Epidermal melanocyte (primary cell): Measurements from ENCODE around the gene ABCF3.
"Not testable (repeated sequence)": the region's sequence is repeated elsewhere in the genome, so short reads cannot be mapped to it uniquely, and the experiment has no call there.

Experiments used
- DNase-seq: peaks from one replicate; pipeline ENCODE4 v3.0.0; 2011; ENCODE audit warnings: low spot score; ENCODE audit not compliant: insufficient read length

Gene ABCF3, protein sequence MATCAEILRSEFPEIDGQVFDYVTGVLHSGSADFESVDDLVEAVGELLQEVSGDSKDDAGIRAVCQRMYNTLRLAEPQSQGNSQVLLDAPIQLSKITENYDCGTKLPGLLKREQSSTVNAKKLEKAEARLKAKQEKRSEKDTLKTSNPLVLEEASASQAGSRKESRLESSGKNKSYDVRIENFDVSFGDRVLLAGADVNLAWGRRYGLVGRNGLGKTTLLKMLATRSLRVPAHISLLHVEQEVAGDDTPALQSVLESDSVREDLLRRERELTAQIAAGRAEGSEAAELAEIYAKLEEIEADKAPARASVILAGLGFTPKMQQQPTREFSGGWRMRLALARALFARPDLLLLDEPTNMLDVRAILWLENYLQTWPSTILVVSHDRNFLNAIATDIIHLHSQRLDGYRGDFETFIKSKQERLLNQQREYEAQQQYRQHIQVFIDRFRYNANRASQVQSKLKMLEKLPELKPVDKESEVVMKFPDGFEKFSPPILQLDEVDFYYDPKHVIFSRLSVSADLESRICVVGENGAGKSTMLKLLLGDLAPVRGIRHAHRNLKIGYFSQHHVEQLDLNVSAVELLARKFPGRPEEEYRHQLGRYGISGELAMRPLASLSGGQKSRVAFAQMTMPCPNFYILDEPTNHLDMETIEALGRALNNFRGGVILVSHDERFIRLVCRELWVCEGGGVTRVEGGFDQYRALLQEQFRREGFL

GRCh38 chr3:184186184-184186901, at the start of gene ABCF3:
ABCF3 (plus strand) TSS chr3:184186199; CDS start chr3:184186208, 9 bp downstream.
- no peak for DNase-seq

DNA sequence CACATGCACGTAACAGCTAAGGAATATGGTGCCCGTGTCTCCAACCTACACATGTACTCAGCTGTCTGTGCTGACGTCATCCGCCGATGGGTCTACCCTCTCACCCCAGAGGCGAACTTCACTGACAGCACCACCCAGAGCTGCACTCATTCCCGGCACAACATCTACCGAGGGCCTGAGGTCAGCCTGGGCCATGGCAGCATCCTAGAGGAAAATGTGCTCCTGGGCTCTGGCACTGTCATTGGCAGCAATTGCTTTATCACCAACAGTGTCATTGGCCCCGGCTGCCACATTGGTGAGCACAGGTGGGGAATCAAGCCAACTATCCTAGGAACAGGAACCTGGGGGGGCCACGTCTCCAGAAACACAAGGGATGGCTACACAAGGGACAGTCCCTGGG, 45.6 kb upstream of the ABCF3 start:
- no peak for DNase-seq

GRCh38 chr3:184142199-184142598, 43.8 kb upstream of the ABCF3 start:
- DNase-seq: no peak

DNA sequence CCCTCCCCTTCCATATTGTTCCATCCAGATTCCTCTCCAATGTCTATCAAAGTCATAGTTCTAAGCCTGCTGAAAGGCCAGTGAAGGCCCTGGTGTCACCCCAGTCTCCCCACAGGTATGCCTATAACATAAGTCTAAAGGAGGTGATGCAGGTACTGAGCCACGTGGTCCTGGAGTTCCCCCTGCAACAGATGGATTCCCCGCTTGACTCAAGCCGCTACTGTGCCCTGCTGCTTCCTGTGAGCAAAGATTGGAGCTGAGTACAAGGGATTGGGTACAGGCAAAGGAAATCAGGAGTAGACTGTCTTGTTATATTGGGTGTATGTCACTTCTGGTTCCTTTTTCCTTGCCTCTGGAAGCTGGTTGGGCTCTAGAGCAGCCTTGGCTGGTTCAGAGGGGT, 42.7 kb upstream of the ABCF3 start:
- DNase-seq: no peak

- DNase-seq: no peak
Observed at GRCh38 chr3:184144505-184144904, 41.5 kb upstream of the ABCF3 start.

DNA sequence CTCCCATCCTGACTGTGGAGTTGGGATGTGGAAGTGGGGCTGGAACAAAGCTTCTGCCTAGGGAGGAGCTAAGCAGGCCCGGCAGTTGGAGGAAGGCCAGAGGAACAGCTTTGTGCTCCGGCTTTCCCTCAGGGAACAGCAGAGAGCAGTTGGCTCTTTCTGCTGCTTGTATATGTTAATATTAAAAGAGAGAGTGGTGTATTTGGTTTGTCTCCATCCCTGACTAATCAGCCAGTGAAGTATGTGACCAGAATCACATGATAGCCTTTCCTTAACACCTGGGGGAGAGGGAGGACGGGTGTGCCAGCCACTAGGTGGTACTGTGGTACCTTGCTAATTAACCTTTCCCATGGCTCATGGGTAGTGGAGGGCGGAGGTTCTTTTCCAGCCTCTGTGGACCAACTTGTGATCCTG, 40.9 kb upstream of the ABCF3 start:
- DNase-seq: peak; percentile 40

DNA sequence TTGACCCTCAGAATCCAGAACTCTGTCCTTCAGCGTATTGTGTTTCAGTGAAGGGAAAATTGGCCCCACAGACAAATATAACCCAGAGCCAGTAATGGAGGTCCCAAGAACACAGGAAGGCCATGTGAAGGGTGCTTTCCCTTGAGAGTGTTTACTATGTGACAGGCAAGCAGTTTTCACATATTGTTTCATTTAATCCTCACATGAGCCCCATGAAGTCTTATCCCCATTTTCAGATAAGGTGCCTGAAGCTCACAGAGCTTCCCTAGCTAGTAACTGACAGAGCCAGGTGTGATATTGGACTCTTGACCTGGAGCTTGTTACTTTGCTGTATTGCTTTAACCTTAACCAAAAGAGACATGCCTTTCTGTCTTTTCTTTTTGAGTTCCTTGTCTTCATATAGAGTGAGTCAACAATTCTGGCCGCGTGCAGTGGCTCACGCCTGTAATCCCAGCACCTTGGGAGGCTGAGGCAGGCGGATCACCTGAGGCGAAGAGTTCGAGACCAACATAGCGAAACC, 40.2 kb upstream of the ABCF3 start:
- no peak for DNase-seq

DNA sequence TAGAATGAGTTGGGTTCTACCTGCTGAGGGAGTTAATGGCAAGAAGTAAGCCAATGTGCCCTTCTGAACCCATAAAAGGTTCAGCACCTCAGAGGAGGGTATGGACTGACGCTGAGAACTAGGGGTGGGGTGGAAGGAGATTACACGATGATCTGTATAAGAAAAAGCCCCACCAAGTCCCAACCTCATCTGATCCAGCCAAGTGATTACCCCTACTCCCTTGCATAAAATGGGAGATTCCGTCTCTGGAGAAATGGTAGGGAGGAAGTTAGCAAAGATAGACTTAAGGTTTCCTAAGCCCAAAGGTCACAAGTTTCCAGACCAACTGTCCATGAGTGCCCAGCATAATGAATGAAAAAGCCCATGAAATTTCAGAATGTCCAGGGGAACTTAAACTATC, 37.9 kb upstream of the ABCF3 start:
- no peak for DNase-seq

DNA sequence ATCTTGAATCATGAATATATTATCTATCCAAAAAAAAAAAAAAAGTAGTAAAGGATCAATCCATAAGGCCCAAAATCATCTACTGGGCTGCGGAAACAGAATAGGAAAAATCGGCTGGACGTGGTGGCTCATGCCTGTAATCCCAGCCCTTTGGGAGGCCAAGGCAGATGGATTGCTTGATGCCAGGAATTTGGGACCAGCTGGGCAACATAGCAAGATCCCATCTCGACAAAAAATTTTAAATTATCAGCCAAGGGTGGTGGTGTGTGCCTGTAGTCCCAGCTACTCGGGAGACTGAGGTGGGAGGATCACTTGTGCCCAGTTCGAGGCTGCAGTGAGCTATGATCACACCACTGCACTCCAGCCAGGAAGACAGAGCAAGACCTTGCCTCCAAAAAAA, 36.9 kb upstream of the ABCF3 start:
- DNase-seq: no peak

DNA sequence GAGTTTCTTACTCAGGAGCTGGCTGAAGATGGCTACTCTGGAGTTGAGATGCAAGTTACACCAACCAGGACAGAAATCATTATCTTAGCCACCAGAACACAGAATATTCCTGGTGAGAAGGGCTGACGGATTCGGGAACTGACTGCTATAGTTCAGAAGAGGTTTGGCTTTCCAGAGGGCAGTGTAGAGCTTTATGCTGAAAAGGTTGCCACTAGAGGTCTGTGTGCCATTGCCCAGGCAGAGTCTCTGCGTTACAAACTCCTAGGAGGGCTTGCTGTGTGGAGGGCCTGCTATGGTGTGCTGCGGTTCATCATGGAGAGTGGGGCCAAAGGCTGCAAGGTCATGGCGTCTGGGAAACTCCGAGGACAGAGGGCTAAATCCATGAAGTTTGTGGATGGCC, 36.2 kb upstream of the ABCF3 start:
- not testable (repeated sequence) for DNase-seq

- DNase-seq: peak; percentile 75
Observed at GRCh38 chr3:184154885-184155643, 30.9 kb upstream of the ABCF3 start, which contains the start of gene DVL3. DVL3 (plus strand) TSS chr3:184155377; CDS start chr3:184155636, 259 bp downstream.

- no peak for DNase-seq
Observed at GRCh38 chr3:184155644-184156521, 30.1 kb upstream of the ABCF3 start.

GRCh38 chr3:184156522-184156955, 29.5 kb upstream of the ABCF3 start:
- peak; percentile 77 for DNase-seq

DNA sequence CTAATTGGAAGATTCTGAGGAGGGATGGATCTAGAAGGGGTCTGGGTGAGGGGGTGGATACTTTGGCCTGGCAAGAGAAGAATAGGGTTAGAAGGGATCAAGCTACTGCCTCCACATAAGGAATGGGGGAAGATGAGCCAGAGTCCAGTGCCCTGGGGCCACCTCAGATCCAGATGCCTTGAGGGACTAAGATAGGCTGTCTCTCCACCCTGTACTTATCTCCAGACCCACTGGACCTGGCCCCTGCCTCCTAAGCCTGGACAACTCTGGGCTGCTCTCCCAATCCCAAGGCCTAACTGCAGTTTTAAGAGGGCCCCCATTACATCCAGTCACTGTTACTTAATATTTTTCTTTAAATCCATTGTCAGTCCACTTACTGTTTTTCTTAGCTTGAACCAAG, 28.8 kb upstream of the ABCF3 start:
- DNase-seq: no peak

GRCh38 chr3:184158404-184158803, 27.6 kb upstream of the ABCF3 start:
- DNase-seq: no peak

DNA sequence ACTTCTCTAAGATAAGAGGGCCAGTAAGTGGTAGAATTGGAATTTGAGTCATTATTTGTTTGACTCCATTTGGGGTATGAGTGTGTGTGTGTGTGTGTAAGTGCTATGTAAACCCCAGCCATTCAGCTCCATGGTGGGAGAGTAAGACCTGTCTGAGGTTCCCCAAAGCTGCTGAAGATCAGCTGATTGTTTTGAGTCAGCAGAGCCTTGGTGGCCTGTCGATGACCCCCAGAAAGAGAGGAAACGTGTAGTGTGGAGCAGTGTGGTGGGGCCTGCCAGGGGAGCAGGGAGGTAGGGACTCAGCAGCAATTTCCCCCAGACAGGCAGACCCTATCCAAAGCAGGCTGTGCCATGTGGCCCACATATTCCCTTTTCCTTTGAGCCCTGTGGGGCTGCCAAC, 25.5 kb upstream of the ABCF3 start:
- DNase-seq: no peak

DNA sequence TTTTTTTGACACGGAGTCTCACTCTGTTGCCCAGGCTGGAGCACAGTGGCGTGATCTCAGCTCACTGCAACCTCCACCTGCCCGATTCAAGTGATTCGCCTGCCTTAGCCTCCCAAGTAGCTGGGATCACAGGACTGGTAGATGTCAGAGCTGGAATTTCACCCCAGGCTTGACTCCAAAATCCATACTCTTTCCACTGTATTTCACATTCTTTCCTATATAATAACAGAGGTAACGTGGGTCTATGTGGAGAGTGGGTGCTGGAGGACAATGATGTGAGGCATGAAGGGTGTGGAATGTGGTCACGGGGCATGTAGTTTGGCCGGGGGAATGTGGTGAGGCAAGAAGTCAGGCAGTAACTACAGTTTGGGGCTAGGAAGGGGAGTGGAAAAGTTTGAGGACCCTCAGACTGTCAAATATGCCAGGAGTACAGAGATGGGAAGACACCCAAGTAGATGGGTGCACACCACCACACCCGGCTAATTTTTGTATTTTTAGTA, 23.4 kb upstream of the ABCF3 start:
- DNase-seq: not testable (repeated sequence)

DNA sequence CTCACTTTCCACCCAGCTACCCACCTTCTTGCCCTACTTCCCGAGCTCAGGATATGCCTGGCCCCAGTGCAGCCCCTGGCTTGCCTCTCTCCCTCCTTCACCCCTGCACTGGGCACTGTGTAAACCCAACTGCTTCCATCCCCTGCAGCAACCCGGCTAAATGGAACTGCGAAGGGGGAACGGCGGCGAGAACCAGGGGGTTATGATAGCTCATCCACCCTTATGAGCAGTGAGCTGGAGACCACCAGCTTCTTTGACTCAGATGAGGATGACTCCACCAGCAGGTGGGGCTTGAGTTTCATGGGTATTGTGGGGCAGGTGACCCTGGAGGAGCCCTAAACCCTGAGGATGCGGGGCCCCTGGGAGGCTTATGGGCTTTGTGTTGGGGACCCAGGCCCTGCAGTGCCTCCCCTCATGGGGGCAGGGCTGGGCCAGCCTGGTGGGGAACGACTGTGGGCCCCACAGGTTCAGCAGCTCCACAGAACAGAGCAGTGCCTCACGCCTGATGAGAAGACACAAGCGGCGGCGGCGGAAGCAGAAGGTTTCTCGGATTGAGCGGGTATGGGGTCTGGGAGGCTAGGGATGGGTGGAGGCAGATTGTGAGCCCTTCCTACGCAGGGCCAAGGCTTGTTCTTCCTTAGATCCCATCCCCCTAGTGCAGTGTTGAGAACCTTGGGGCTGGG, 21.2 kb upstream of the ABCF3 start:
- DNase-seq: no peak

DNA sequence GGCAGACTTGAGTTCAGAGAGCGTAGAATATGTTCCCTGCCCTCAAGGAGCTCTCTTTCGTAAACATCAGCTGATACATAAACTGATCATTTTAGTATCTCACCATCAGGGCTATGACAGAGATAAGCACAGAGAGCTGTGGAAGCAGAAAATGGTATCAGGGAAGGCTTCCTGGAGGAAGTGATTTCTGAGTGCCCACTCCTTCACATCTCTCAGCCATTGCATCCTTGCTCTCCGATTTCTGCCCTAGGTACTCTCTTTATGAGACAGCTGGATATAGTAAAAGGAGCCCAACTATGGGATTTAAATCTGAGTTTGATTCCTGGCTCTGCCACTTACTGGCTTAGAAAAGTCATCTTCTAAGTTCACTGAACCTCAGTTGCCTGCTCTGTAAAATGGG, 20.5 kb upstream of the ABCF3 start:
- no peak for DNase-seq
